RWPE2 (cell line): Measurements from ENCODE around the gene OR2AE1.
A peak's percentile ranks its signal among the peaks of the same experiment; 100 is the strongest.

Experiments
- ATAC-seq: fragments of 200-7000 bp; cut with Tn5 transposase; 3 replicates; pipeline ENCODE4 v1.9.1; 2021; ENCODE audit warnings: low read depth
- DNase-seq: peaks from one replicate; pipeline ENCODE4 v3.0.0-alpha.2; 2020; ENCODE audit warnings: low spot score
- H3K27ac ChIP-seq: fragments of 450-650 bp; 2 replicates; pipeline ENCODE4 v1.5.1; 2017; ENCODE audit warnings: mild to moderate bottlenecking; ENCODE audit not compliant: poor library complexity, severe bottlenecking
- H3K27me3 ChIP-seq: fragments of 250-450 bp; sonication (Bioruptor Pico); 2 replicates; pipeline ENCODE4 v1.5.1; 2021; ENCODE audit warnings: mild to moderate bottlenecking, moderate library complexity; ENCODE audit not compliant: insufficient read depth, poor library complexity, severe bottlenecking
- H3K36me3 ChIP-seq: fragments of 250-450 bp; sonication (Bioruptor Pico); 2 replicates; pipeline ENCODE4 v1.5.1; 2020; ENCODE audit warnings: low read depth, mild to moderate bottlenecking, moderate library complexity
- H3K4me1 ChIP-seq: fragments of 250-450 bp; sonication (Bioruptor Pico); 2 replicates; pipeline ENCODE4 v1.5.1; 2021; ENCODE audit warnings: mild to moderate bottlenecking, moderate library complexity; ENCODE audit not compliant: insufficient read depth, poor library complexity, severe bottlenecking
- H3K4me3 ChIP-seq: fragments of 250-450 bp; sonication (Bioruptor Pico); 2 replicates; pipeline ENCODE4 v1.5.1; 2021; ENCODE audit warnings: mild to moderate bottlenecking, moderate library complexity; ENCODE audit not compliant: severe bottlenecking
- H3K9me3 ChIP-seq: fragments of 250-450 bp; sonication (Bioruptor Pico); 2 replicates; pipeline ENCODE4 v1.5.1; 2021; ENCODE audit warnings: mild to moderate bottlenecking, moderate library complexity; ENCODE audit not compliant: severe bottlenecking
- CTCF ChIP-seq: fragments of 450-650 bp; IDR thresholded peaks from one replicate; pipeline ENCODE4 v1.5.1; 2017; ENCODE audit warnings: mild to moderate bottlenecking, moderate library complexity; ENCODE audit not compliant: poor library complexity, severe bottlenecking

OR2AE1 gene

GRCh38 chr7:99860281-99861127, 16.3 kb downstream of the OR2AE1 start:
- Histone ChIP-seq H3K4me3 (no peak overlapping the region), H3K27ac (peak overlapping the region; percentile 75), H3K36me3 (no peaks in the 10 kb centered on the region), H3K4me1 (peaks cover 15% of the 10 kb centered on the region), H3K9me3 (peaks cover 3% of the 10 kb centered on the region), H3K27me3 (no peaks in the 10 kb centered on the region)
- DNase-seq (peak; percentile 77), ATAC-seq (peak; percentile 97)
- no peak for TF ChIP-seq CTCF

GRCh38 chr7:99855236-99855635, 21.6 kb downstream of the OR2AE1 start:
- no peaks in the 10 kb centered on the region for H3K27me3 ChIP-seq
- no peak for TF ChIP-seq CTCF
- H3K9me3 ChIP-seq: no peaks in the 10 kb centered on the region
- no peaks in the 10 kb centered on the region for H3K36me3 ChIP-seq
- ATAC-seq (no peak), DNase-seq (no peak)
- peaks cover 7% of the 10 kb centered on the region for H3K4me1 ChIP-seq
- H3K27ac ChIP-seq: no peak overlapping the region
- H3K4me3 ChIP-seq: no peak overlapping the region

- Histone ChIP-seq H3K27me3 (no peaks in the 10 kb centered on the region), H3K36me3 (no peaks in the 10 kb centered on the region), H3K4me1 (no peaks in the 10 kb centered on the region), H3K9me3 (no peaks in the 10 kb centered on the region), H3K27ac (no peak overlapping the region), H3K4me3 (no peak overlapping the region)
- DNase-seq (no peak), ATAC-seq (no peak)
- TF ChIP-seq CTCF: no peak
Observed at GRCh38 chr7:99848420-99849216, 28.2 kb downstream of the OR2AE1 start.

- no peak overlapping the region for H3K27ac ChIP-seq
- H3K4me1 ChIP-seq: no peaks in the 10 kb centered on the region
- no peaks in the 10 kb centered on the region for H3K36me3 ChIP-seq
- H3K9me3 ChIP-seq: no peaks in the 10 kb centered on the region
- no peak for TF ChIP-seq CTCF
- DNase-seq (no peak), ATAC-seq (no peak)
- H3K4me3 ChIP-seq: no peak overlapping the region
- H3K27me3 ChIP-seq: no peaks in the 10 kb centered on the region
Observed at GRCh38 chr7:99844328-99844727, 32.5 kb downstream of the OR2AE1 start.
